ENCODE measurements around the gene EXOC4.
"Not testable (repeated sequence)": the region's sequence is repeated elsewhere in the genome, so short reads cannot be mapped to it uniquely, and the experiment has no call there.

EXOC4 gene

DNA sequence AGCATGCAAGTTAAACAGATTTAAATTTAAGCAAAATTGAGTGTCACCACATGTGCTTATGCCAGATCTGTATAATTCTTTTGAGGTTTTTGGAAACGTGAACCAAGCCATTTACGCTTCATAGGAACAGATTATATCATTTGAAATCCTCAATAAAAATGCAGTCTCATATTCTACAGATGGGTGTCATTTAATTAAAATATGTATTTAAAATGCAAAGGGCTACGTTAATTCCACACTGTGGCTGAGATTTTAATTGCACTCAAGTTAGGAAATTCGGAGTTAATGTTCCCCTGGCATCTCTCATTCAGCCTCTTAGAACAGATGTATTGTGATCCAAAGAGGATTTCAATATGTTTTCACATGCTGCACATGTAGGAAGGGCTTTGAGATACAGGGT lies 709.8 kb downstream of the EXOC4 start:
- no peak for DNase-seq

DNA sequence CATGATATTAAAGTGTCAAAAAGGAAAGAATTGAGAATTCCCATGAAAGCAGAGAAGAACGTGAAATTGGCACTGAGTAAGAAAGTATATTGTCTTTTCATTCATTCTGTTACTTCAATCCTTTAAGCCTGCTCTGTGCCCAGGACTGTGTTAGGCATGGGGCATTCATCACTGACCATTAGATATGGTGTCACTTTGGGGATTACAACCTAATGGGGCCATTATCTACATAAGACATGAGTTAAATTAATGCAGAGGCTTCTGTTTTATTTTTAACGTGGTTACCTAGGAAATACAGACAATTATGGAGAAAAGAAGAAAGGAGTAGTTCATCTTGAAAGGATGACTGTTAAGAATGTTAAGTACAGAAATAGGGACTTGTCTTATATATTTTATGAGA lies 710.8 kb downstream of the EXOC4 start:
- no peak for DNase-seq

DNA sequence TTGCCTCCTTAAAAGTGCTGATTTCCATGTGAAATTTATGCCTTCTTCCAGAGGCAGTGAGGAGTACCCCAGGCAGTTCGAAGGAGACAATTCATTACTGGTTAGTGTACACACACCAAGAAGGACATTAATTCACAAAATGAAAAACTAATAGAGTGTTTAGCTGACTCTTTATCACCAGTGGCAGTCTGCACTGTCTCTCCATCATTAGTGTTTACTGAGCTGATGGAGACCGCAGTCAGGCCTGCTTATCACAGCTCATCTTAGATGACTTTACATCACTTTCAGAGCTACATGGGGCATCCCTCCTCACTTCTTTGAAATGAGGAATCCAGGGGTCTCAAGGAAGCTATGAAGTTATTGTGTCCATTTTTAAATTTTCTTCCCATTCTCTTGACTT lies 718.7 kb downstream of the EXOC4 start:
- DNase-seq = no peak

DNA sequence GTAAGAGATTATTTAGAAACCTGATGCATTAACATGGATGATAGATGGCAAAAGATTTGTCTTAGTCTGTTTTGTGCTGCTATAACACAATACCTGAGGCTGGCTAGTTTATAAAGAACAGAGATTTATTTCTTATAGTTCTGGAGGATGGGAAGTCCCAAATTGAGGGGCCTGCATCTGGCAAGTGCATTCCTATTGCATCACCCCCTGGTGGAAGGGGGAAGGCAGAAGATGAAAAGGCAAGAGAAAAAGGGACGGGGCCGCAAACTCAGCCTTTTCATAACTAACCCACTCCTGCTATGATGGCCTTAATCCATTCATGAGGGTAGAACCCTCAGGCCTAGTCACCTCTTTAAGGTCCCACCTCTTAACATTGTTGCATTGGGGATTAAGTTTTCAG lies 720.8 kb downstream of the EXOC4 start:
- no peak for DNase-seq

DNA sequence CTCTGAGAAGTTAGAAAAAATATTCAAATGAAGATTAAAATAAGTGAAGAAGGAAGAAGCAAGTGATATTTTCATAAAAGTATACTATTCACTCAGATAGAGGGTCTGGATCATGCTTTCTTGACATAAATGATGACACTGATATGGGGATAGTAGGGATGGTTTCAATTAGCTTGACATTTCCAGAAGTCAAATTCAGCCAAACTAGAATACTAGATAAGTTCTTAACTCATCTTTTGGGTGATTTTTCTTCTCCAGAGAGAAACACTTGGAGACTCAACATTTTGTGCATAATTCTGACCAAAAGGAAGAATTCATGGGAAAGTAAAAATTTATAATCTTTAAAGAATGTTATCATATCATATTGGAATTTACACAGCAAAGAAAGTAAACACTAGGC lies 722.3 kb downstream of the EXOC4 start:
- no peak for DNase-seq

DNA sequence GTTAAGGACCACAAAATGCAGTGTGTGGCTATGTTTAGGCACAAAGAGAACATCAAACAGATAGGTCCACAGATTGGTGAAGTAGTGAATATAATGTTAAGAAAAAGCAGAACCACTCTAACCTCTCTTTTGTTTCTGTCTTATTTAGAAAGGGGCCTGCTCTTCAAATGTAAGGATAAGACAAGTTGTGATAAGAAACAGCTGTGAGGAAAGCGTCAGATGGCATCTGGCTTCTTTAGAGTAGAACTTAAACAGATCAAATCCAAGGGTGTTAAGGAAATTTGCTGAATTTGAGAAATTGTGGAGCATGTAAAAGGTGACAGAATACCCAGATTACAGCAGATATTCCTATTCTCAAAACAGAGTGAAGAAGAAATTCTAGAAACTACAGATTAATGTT lies 723.3 kb downstream of the EXOC4 start:
- DNase-seq = no peak

DNA sequence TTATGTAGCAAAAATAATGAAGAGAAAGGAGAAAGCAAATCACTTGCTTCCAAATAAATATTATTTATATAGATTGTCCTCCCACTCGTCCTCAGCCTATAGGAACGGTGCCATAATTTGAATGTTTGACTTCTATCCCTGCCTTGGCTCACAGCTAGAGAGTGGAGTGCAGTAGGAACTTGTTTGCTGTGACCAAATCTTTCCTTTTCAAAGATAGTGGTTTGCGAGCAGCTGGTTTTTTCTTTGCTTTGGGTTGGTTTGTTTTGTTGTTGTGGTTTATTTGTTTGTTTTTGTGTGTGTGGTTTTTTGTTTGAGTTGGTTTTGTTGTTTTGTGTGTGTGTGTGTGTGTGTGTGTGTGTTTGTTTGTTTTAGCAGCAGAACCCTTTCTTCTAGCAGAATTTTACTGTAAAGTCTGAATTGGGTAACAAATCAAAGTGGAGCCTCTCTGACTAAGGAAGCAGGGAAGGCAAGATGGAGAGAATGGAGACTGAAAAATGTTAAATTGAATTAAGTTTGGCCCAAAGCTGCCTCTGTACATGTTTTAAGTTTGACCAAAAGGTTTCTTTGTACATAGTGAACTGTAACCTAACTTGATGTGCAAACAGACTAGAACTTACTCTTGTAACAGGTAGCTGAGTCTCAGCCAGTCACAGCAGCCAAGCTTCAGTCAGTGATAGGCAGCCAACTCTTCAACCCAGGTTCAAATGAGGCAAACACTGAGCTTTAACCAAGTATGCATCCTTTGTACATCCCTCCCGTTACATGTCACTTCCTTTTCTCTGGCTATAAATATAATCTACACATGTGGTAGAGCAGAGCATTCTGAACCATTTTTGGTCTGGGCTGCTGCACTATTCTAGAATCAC lies 724.8 kb downstream of the EXOC4 start:
- DNase-seq = no peak

DNA sequence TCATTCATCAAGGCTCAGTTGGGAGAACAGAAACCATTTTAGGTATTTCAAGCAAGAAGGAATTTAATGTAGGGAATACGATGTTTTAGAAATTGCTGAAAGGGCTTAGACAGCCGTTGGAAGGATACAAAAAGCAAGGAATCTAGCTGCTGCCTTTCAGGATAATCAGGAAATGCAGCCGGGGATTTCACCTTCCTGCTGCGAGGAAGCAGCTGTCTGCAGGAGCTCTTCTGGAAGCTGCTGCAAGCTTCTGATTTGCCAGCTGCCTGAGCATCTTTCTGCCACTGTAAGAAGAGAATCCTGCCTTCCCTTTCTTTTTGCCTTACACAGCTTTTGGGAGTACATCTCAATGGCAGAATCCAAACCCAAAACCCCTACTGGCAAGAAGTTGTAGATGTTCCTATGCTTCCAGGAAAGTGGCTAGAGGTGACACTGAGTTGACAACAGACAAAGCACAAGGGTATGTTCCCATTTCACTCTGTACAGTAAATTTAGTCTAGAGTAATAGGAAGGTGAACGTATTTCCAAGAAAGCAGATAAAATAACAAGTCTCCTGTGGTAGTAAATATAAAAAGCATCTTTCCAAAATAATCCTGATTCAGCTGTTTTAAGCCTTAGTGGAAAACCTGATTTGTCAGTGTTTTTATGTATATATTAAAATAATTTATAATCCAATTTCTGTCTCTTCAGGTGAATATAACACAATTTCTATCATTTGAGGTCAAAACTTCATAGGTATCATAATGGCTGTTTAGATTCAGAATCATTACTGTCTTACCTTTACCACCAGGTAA lies 725.8 kb downstream of the EXOC4 start:
- no peak for DNase-seq

DNA sequence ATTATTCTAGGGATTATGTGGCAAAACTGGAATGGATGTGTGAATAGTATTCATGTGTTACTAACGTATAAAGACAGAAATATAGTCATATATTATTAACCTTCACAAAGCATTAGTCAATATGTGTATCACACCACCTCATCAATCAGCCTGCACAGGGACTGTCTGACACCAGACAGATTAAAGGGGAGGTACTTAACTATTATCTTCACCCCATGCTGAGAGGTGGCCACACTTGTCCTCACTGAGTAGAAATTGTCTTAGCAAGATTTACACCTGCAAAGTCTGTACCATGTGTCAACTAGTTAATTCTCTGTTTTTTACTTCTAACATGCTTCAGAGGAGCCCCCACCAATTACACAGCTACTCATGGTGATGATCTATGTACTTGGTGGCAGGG lies 727.9 kb downstream of the EXOC4 start:
- no peak for DNase-seq

DNA sequence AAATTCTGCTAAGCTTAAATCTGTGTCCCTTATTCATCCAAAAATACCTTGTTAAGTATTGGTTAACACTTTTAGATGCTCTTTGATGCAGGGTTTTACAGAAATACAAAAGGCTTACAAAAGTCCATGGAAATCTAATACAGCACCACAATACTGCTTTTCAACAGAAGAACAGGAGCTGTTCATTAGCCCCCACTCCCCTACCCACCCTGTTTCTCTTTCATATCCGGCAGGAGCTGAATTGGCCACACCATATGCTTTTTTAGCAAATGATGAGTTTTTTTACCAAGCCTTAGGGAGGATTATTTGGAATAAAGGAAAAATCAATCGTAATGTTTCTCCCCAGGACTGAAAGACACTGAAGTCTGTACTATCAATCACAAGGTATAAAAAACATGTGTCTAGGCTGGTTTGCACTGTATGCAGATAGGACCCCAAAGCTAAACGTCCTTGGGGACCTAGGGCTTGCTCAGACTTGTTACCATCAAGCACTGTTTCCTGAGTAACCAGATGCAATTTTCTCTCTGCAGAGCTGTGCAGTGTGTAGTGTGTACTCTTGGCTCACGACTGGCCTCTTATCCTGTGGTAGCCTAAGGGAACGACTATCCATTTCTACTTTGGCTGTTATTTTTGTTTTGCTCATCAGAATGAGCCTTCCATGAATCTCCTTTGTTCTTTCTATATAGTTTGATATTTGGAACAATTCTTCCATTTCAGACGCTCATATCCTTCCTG lies 731.0 kb downstream of the EXOC4 start:
- DNase-seq = peak; percentile 51

DNA sequence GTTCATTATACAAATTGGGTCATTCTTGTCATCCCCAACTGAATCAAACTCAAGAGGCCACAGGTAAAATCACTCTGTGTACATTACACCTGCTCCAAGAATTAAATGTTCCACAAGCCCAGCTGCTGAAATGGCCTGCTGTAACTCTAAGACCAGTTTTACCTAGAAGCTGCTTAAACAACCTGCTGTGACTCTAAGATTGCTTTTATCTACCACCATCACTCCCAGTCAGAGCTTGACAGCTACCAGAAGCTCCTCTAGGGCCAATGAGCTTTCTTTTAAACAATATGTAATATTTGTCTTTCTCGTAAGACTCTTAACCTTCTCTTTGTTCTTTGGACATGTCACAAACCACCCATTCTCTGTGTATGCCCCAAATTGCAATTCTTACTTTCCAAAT lies 732.4 kb downstream of the EXOC4 start:
- no peak for DNase-seq

DNA sequence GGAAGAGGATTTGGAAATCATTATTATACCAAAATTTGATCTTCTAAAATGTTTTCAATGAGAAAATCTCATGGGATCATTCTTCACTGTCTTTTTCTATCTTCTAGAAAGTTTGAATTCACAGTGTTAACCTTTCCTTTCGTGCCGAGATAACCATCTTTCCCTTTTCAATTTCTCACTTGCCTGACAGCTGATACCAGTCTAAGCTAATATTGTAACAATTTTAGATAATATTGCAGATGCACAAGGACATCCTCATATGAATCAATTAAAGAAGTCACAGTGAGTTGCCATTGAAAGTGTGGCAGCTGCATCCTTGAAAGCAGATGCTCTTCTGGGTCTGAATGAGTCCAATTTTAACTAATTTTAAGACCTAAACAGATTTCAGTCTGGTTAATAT lies 734.7 kb downstream of the EXOC4 start:
- DNase-seq = no peak

DNA sequence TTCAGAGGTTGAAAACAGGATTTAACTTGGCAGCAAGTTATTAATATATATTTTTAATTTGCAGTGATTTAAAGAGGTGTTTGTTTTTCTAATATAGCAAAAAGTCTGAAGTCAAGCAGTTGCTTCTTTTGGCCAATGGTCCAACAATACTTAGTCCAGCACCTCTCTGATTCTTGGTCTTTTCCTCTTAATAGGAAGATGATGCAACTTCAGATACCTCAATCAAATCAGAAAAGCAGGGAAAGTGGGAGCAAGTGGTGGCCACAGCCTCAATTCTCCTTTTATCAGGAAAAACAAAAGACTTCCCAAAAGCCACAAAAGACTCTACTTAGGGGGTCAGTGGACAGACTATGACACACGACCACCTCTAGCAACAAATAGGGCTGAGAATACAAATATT lies 740.7 kb downstream of the EXOC4 start:
- DNase-seq = no peak

DNA sequence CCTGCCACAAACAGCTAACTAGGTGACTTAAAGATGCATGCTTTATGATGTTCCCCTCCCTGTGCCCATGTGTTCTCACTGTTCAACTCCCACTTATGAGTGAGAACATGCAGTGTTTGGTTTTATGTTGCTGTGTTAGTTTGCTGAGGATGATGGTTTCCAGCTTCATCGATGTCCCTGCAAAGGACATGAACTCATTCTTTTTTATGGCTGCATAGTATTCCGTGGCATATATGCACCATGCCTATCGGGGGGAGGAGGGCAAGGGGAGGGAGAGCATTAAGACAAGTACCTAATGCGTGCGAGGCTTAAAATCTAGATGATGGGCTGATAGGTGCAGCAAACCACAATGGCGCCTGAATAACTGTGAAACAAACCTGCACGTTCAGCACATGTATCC lies 741.2 kb downstream of the EXOC4 start:
- DNase-seq = not testable (repeated sequence)

DNA sequence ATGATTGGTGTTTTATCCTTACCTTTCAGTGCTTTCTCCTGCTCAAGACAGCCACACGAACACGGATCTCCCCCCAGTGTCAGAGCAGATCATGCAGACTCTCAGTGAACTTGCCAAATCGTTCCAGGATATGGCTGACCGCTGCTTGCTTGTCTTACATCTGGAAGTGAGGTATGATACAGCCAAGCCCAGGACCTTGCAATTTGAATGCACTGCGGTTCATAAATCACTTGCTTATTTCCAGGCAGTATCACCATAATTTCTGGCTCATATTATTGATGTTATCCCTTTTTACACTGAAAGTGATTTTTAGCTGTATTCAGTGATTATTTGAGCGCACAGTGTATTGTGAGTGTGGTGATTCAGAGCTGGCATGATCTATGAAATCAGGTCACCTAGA lies 744.6 kb downstream of the EXOC4 start:
- DNase-seq = no peak

DNA sequence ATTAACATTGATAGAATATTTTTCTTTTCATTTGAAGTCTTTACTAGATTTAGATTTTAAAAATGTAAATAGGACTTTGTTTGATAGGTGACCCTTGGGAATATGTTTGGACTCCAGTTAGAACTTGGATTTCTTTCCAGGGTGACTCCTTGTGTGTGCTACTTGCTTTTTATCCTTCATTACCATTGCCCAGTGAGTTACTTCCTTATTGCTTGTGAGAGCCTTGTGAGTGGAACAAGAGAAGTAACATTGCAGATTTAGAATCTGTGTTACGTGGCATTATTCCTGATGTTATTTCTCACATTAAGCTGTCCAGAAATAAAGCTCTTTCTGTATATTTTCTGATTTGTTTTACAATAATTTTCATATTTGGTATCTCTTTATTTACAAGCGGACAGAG lies 746.3 kb downstream of the EXOC4 start:
- DNase-seq = no peak

DNA sequence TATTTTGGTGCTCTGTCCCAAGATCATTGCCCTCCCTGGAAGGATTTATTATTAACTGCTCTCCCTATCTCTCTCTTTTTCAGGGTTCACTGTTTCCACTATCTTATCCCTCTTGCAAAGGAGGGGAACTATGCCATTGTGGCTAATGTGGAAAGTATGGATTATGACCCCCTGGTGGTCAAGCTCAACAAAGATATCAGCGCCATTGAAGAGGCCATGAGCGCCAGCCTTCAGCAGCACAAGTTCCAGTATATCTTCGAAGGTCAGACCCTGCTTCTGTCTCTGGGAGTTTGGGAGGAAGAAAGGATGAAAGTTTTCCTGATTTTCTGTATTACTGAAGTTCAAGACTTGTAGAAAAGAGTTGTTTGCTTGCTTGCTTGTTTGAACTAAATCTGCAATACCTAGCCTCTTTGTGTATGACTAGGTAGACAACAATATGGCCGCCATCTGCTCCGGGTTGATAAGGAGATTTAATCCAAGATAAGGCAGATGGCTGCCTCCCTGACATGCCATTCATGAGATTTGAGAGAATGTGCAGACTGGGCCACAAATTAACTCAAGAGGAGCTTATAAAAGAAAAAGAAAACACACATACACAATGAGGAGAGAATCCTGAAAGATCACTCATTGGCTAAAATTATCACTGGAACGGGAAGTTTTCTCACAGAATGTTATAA lies 752.1 kb downstream of the EXOC4 start:
- no peak for DNase-seq

DNA sequence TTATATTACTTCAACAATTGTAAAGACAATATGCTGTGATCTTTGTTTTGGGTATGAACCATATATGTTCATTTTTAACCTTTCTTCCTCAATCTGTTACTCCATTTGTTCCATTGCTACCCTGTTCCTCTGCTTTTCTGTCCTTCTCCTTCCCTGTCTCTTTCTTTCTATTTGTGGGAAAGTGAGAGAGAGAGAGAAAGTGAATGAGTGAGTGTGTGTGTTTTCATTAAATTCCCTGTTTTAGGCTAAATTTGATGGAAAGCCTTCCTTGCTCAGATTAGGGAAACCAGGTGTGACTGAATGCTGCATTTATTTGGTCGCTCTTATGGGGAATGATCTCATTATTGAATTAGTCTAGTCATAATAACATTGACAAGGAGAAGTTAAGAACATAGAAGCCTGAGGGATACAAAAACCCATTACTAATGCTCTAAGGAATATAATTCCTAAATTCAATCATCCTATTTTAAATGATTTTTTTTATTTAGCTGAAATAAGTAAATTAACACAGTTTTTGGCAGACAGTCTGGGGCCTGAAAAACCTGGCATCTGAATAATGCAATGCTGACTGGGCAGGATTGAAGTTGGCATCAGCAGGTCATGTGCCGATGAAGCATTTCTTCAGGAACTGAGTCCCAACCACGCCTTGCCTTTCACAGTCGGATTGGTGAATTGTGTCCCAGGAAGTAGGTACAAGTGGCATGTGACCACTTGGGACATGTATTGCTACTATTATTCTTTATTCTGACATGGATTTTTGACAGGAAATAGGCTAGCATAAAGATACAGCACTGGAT lies 756.6 kb downstream of the EXOC4 start:
- DNase-seq = no peak

DNA sequence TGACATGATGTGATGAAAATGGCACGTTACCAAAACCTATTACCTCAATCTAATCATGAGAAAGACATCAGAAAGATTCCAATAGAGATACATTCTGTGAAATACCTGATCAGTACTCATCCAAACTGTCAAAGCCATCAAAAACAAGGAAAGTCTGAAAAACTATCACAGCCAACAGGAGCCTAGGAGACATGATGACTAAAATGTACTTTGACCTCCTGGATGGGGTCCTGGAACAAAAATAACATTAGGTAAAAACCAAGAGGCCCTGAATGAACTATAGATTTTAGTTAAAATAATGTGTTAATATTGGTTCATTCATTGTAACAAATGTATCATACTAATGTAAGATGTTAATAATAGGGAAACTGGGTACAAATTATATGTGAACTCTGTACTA lies 760.4 kb downstream of the EXOC4 start:
- DNase-seq = no peak

DNA sequence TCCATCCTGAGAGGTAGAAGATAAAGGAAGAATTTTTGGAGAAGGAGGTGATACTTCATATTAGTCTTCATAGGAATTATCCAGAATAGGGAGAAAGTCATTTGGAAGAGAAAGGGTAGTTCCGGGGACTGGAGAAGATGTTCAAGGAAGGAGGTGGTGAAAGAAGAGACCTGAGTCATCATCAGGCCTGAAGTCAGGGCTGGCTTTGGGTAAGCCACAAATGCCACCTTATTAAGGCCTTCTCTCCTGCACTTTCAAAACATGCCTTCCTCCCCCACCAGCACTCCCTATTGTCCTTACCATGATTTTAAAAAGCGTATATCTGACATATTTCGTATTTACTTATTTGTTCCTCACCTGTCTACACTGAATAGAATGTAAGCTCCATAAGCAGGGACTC lies 762.1 kb downstream of the EXOC4 start:
- DNase-seq = no peak

DNA sequence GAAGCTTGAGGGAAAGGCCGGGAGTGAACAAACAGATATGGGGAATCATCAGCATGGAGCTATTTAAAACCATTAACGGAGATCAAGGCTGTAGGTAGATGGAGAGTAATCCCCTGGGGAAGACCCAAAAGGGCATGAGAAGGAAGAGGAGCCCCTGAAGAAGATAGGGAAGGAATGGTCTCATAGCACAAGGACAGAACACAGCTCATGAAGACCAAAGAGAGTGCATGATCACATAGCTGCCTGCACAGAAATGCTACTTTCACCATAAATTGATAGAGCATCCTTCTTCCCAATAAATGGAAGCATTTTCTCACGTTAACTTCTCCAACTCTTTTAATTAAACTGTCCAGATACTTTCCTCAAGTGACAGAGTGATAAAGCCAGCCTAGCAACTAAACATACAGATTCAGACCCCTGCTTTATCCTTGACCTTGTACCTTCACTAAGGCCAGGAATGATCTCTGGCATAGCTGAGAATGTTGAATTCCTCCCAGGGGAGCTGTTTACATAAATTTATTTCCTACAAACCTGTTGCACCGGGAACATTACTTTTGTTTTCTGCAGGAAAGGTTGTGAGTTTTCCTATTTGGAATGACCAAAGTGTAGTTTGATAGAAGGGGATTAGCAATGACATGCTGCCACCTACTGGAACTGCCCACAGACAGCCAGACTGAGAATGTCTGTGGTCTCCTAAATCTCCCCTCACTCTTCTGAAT lies 763.5 kb downstream of the EXOC4 start:
- peak; percentile 25 for DNase-seq

DNA sequence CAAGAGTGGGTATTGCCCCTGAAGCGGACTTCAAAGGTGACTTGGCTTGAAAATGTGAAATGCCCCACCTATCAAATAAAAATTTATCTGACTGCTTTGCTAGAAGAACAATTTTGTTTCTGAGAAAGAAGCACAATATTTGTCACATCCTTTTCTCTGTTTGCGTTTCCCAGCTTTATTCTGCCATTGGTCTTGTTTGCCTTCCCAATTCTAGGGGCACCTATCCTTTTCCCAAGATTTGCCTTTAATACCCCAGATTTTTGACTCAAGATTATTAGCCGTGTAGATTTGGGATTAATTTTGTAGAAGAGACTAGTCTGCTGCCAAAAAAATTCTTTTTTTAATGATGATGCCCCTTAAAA lies 764.0 kb downstream of the EXOC4 start:
- no peak for DNase-seq

Measured in NCI-H748 treated with DMSO at 0.1 percent for 48 hours (cell line).